GM18519 (cell line): ENCODE measurements around the gene FOXE3.

Experiments used
- ATAC-seq: cut with Tn5 transposase; IDR thresholded peaks from one replicate; pipeline ENCODE4 v1.9.1; 2021; ENCODE audit warnings: mild to moderate bottlenecking, moderate library complexity; ENCODE audit not compliant: unreplicated experiment, low FRiP score

FOXE3 gene

GRCh38 chr1:47433477-47434050 is 17.5 kb downstream of the FOXE3 start:
- no peak for ATAC-seq

DNA sequence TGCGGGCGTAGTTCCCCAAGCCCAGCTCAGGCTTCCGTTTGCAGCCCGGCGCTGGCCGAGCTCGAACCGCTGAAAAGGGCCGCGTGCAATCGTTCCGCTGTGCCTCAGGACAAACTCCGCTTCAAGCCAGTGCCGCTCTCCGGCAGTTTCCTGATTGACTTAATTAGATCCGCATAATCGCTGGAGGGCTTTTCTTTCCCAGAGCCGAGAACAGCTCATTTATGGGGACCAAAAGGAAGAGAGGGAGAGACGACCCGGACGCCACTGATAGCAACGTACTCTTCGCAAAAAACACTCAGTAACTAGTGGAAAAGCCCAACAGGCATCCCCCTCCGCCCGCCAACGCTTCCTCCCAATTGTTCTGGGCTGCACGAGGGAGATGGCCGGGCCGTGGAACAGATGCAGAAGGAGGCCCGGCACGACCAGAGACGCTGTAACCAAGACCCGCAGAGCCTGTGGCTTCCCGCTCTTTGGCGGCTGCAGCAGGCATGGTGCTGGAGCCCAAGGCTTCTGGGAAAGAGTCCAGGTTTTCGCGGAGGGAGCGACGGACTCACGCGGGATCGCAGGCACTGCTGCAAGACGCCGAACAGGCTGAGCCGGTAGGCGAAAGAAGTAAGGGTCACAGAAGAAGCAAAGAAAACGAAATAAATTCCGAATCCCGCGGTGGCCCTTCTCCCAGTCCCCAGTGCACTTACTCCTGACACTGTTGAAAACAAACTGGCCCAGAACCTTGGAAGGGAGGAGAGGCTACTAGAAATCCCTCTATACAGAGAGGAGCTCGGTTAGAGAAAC is 18.2 kb downstream of the FOXE3 start:
- ATAC-seq = no peak

- ATAC-seq = no peak
These were observed 19.6 kb downstream of the FOXE3 start for GRCh38 chr1:47435506-47436303.

DNA sequence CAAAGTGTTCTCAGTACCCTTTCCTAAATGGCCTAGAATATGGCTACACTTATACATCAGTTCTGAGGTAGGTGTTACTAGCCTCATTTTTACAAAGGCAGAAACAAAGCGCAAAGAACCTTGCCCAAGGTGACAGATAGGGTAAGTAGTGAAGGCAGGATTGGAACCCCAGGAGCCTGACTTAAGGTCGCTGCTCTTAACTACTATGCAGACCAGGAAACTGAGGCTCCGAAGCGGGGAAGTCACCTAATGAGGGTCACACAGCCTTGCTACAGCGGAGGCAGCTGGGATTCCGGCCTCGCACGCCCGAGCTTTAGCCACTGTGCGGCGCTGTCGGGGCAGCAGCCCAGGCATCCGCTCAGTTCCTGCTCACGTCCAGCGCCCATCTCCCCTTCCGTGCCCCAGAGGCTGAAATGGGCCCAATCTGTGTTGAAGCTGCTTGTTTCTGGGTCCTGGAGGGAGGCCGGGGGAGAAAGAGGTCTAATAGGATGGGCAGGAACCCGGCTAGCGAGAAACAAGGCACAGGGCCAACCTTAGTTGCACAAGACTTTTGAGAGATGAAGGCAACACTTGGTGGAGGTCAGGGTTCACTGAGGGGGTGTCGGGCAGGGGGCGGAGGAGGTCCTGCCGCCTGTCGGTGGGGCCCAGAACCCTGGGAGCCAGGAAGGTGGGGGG is 20.4 kb downstream of the FOXE3 start:
- ATAC-seq = peak; percentile 37

- ATAC-seq = peak; percentile 5
These were observed 20.9 kb downstream of the FOXE3 start for GRCh38 chr1:47436979-47437446.

DNA sequence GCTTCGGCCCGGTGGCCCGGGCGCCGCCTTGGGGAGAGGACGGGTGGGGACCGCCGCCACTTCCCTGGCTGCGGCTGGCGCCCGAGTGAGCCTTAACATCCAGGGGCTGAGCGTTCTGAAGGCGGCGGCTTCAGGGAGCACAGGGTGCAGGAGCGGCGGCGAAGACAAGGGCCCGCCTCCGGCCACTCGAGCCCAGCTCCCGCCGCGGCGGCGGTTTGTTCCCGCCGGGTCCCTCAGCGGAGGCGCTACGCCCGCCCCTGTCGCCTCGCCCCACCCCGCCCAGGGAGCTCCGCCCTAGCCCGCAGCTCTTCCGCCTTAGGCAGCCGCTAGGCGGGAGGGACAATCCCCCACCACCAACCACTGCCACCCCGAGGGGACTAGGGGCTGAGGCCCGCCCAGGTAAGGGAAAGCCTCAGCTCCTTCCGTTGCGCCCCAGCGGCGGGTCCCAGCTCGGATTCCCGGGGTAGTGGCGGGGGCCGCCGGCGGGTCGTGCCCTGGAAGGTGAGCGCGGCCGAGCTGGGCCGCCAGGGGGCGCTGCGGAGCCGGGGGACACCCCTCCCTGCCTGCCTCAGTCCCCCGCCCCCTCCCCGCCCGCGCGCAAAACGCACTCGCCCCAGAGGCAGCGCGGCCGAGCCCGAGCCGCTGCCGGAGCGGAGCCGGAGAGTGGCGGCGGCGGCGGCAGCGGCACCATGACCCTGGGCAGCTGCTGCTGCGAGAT is 21.5 kb downstream of the FOXE3 start, which contains the start of gene FOXD2:
Gene FOXD2 (plus strand): TSS at position 598 of the 718 bp plus-strand sequence. CDS start 92 bp downstream, at position 690.
- peak; percentile 71 for ATAC-seq

GRCh38 chr1:47438165-47439016 is 22.3 kb downstream of the FOXE3 start:
- ATAC-seq = no peak

GRCh38 chr1:47439017-47439818 is 23.1 kb downstream of the FOXE3 start:
- no peak for ATAC-seq

- no peak for ATAC-seq
These were observed 23.9 kb downstream of the FOXE3 start for GRCh38 chr1:47439819-47440598.

DNA sequence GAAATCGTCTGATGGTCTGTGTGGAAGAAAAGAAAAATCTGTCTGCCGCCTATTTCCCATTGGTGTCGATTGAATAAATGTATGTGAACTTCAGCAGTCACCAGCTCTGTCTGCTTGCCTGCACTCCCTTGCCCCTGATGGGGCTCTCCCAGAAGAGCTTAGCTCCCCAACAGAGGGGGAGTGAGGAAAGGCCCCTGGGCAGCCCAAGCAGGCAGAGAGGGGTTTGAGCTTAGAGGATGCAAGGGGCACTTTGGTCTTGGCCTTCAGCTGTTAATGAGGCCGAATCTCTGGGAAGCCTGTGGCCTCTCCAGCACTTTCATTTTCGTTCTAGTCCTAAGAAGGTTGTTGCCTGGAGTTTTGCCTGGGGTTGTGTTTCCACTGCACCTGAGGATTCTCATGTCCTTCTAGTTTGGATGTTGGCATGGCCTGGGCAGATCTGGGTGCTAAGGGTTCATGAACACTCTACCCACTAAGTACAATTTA is 24.6 kb downstream of the FOXE3 start:
- no peak for ATAC-seq

- no peak for ATAC-seq
These were observed 25.5 kb downstream of the FOXE3 start for GRCh38 chr1:47441450-47442106.

DNA sequence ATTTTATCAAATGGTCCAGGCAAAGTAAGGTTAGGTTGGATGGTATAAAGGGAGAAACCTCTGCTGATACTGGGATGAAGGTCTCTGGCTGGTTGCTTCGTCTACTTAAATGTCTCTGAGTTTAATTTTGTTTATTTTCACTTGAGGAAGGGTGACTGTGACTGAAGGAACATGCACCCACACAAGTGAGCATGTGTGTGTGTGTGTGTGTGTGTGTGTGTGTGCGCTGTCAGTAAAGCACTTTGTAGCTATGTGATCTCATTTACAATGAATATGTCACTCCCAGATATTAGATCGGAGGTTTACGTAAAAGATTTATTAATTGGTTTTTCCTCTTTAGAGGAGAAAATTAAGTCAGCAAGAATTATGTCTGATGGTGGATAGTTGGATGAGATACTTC is 26.1 kb downstream of the FOXE3 start:
- no peak for ATAC-seq

GRCh38 chr1:47442842-47443529 is 26.9 kb downstream of the FOXE3 start:
- no peak for ATAC-seq

DNA sequence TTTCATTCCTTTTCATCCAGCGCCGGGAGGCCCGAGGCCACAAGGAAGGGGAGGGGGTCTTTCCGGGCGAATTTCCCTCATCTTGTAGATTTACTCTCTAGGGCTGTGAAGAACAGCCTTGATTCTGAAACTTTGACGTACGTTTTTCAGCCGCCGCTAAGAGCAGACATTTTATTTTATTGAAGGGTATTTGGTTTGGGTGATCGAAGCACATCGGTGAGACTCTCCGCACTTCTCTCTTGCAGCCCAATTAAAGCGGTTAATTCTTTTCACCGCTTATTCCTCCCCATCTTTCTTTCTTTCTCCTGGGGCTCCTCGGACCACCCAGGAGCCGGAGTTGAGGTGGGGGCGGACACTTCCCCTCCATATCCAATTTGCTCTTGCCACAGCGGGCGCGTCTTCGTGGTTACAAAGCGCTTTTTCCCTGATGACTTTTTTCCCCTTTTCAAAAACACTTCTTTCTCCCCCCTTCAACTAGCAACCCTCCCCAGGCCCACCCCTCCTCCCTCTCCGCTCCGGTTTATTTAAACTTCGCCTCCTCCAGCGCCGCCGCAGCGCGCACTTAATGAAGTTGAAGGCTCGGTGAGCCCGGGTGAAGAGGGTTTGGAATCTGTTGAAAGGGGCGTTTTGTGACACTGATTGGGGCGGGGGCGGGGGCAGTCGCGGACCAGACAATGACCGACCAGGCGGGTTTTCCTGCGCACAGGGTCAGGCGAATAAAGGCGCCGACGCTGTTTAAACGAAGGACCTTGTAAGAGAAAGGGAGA is 27.6 kb downstream of the FOXE3 start:
- ATAC-seq = no peak

GRCh38 chr1:47444297-47444561 is 28.1 kb downstream of the FOXE3 start:
- no peak for ATAC-seq
